Measurements from ENCODE around the gene CDH23.

Gene CDH23

DNA sequence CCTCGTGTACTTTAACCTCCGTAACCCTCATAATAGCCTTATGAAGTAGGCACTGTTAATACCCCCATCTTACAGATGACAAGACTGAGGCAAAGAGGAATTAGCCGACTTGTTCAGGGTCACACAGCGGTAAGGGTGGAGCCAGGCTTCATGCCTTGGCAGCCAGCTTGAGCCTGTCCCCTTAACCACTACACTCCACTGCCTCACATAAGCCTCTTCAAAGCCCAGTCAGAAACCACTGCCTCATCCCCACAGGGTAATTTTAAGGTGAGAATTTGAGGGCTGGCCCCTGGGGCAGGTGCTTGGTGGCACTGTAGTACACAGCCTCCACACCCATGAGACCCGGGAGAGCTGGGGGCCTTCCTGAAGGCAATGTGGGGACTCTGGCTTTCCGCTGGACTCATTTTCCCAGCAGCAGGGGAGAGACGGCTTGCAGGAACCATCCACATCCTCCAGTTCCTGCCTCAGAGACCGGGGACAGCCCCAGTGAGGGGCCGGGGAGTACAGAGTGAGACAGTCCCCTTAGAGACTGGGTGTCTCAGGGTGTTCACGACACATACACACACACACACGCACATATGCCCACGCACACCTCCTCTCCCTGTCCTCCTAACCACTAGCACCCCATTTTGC, 330.5 kb downstream of the CDH23 start:
- no peaks in the 10 kb centered on the region for H3K9me3 Mint-ChIP-seq
- H3K4me1 Mint-ChIP-seq (ENCODE audit: low read depth), result peaks cover 96% of the 10 kb centered on the region
- no peaks in the 10 kb centered on the region for H3K36me3 Mint-ChIP-seq (ENCODE audit: low read depth)
- H3K4me3 Mint-ChIP-seq, result peak overlapping the region; percentile 64
- no peaks in the 10 kb centered on the region for H3K27me3 Mint-ChIP-seq
- peak overlapping the region; percentile 98 for H3K27ac Mint-ChIP-seq
- peak; percentile 80 for DNase-seq

DNA sequence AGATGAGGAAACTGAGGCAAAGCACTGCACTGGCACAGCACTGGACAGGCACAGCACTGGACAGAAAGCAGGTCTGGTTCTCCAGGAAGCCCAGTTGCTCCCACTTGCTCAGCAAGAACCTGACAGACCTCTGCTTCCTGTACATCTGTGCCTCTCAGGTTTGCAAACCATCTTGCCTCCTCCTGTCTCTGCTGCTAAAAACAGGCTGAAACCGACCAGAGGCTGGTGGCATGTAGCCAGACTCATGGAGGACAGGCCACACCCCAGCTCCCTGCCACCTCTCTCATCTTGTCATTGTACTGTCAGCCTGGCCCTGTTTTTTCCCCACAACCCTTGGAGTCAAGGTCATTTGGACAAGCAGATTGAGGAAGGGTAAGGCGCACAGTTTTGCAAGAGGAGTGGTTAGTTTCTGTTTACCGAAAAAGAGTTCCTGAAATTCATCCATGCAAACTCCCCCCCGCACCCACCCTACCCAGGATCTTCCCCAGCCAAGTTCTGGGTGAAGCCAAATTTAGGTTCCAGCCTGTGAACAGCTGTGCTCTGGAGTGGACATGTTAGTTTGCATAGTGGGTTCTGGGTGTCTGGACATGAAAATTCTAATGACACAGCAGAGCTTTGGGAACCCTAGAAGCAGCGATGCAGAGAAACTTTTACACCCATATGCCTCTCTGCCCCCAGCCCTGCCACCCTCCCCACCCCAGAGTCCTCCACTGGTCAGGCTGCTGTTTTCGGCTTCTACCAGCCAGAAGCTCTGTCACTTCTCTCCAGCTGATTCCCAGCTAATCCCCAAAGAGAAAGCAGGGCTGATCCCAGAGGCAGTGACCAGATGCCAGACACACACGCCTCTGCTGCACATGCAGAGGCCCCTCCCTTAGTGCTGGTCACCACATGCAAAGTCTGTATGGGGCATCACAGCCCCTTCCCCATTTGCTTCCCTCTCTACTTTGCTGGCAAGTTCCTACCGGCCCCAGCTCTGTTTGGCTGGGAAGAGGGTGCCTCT, 331.3 kb downstream of the CDH23 start:
- no peaks in the 10 kb centered on the region for H3K36me3 Mint-ChIP-seq (ENCODE audit: low read depth)
- no peaks in the 10 kb centered on the region for H3K9me3 Mint-ChIP-seq
- H3K27me3 Mint-ChIP-seq, result no peaks in the 10 kb centered on the region
- peak overlapping the region; percentile 64 for H3K4me3 Mint-ChIP-seq
- peak overlapping the region; percentile 98 for H3K27ac Mint-ChIP-seq
- H3K4me1 Mint-ChIP-seq (ENCODE audit: low read depth), result peaks cover 97% of the 10 kb centered on the region
- DNase-seq, result peak; percentile 49

DNA sequence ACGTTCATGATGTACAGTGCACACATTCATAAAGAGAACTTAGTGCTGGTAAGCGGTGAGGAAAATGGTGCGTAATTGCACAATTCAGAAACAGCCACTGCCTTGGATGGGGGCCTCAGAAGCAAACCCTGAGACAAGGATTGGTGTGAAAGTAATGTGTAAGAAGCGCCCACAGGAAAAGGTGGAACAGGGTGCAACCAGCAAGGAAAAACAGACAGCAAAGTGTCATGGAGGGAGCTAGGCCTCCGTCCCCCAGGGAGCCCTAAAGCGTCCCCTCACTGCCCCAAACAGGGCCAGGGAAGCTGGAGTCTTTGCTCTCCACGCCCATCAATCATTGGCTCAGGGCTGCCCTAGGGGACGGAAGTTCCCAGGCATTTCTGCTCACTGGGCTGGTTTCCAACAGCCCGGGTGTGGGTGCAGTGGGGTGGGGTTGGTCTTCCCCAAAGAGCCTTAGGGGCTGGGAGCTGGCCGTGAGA, 332.5 kb downstream of the CDH23 start:
- peaks cover 97% of the 10 kb centered on the region for H3K4me1 Mint-ChIP-seq (ENCODE audit: low read depth)
- H3K36me3 Mint-ChIP-seq (ENCODE audit: low read depth), result no peaks in the 10 kb centered on the region
- H3K9me3 Mint-ChIP-seq, result no peaks in the 10 kb centered on the region
- peak overlapping the region; percentile 98 for H3K27ac Mint-ChIP-seq
- peak; percentile 40 for DNase-seq
- no peaks in the 10 kb centered on the region for H3K27me3 Mint-ChIP-seq
- no peak overlapping the region for H3K4me3 Mint-ChIP-seq

DNA sequence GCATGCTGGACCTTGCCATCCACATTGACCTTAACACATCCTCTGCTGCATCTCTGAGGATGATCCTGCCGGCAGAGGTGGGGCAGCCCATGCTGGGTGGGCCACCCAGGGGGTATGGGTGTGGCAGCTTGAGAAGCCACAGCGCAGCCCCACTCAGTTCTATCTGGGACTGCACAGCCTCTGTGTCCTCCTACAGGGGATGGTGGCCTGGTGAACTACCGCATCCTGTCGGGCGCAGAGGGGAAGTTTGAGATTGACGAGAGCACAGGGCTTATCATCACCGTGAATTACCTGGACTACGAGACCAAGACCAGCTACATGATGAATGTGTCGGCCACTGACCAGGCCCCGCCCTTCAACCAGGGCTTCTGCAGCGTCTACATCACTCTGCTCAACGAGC, 335.1 kb downstream of the CDH23 start:
- no peak overlapping the region for H3K4me3 Mint-ChIP-seq
- H3K9me3 Mint-ChIP-seq, result no peaks in the 10 kb centered on the region
- H3K27ac Mint-ChIP-seq, result peak overlapping the region; percentile 98
- DNase-seq, result no peak
- peaks cover 97% of the 10 kb centered on the region for H3K4me1 Mint-ChIP-seq (ENCODE audit: low read depth)
- no peaks in the 10 kb centered on the region for H3K27me3 Mint-ChIP-seq
- H3K36me3 Mint-ChIP-seq (ENCODE audit: low read depth), result no peaks in the 10 kb centered on the region

DNA sequence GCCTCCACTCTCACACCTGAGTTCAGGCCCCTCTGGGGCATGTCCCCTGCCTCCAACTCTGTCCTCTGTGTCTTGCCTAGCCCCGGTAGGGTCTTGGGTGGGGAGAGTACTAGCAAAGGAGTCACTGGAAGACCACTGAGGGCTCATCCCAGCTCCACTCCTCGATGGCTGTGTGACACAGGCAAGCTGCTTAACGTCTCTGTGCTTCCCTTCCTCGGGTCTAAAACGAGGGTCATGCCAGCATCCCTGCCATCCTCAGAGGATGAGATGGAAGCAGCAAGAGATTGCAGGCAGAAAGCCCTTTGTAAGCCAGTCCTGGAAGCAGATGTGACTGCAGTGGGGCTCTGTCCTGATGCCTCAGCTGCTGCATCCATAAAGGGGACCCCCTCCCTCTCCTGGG, 338.1 kb downstream of the CDH23 start:
- Mint-ChIP-seq H3K4me3 (no peak overlapping the region), H3K27me3 (no peaks in the 10 kb centered on the region), H3K9me3 (no peaks in the 10 kb centered on the region), H3K36me3 (ENCODE audit: low read depth) (no peaks in the 10 kb centered on the region), H3K4me1 (ENCODE audit: low read depth) (peaks cover 98% of the 10 kb centered on the region), H3K27ac (peak overlapping the region; percentile 98)
- DNase-seq, result no peak

DNA sequence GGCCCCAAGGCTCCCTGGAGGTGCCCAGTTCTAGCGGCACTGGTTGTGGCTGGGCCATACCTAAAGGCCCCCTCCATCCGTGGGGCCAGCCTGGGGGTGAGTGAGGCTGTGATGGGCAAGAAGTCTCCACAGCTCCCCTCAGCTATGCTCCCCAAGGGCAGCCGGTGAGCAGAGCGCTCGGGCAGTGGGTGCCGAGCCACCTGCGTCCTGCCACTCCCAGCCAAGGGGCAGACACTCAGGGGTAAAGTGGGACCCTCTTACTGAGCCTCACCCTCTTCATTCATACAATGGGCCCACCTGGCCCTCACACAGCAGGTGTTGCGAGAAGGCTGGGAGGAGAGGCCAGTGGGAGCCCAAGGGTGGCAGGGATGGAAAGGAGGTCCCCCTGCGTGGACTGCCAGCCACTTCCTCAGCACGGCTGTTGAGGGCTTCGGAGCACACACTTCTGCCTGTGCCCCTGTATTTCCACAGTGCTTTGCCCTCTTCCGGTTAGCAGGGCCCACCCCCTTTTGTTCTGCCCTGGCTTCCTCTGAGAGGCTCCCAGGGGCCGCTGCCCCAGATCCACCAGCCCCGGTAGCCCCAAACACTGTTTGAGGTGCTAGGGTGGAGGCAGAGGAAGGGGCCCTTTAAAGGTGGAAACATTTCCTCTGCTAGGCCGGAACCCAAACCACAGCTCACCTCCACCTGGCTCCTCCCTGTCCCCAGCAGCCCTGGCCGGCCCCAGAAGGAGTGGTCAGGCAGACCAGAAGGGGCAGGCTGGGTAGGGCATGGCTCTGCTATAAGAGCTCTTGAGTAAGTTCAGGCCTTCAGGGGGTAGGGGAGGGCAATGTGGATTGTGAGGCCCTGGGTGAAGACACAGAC, 339.2 kb downstream of the CDH23 start:
- Mint-ChIP-seq H3K27me3 (no peaks in the 10 kb centered on the region), H3K27ac (peak overlapping the region; percentile 98), H3K4me1 (ENCODE audit: low read depth) (peaks cover 100% of the 10 kb centered on the region), H3K4me3 (peak overlapping the region; percentile 35), H3K36me3 (ENCODE audit: low read depth) (no peaks in the 10 kb centered on the region), H3K9me3 (no peaks in the 10 kb centered on the region)
- DNase-seq, result peak; percentile 77

DNA sequence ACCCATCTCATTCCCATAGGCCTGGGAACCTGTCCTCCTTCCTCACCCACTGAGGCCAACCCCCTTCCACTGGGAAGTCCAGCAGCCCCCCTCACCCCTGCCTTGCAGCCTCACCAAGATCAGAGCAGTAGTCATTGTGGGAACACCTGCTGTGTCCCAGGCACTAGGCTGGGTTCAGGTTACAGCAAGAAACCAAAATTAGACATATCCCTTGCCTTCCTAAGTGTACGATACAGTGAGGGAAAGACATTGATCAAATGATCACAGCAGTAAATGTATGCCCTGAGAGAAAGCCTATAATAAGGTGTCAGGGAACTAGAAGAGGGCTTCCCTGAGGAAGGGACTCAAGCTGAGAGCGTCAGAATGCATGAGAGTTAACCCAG, 339.8 kb downstream of the CDH23 start:
- Mint-ChIP-seq H3K27ac (peak overlapping the region; percentile 98), H3K4me1 (ENCODE audit: low read depth) (peaks cover 100% of the 10 kb centered on the region)

DNA sequence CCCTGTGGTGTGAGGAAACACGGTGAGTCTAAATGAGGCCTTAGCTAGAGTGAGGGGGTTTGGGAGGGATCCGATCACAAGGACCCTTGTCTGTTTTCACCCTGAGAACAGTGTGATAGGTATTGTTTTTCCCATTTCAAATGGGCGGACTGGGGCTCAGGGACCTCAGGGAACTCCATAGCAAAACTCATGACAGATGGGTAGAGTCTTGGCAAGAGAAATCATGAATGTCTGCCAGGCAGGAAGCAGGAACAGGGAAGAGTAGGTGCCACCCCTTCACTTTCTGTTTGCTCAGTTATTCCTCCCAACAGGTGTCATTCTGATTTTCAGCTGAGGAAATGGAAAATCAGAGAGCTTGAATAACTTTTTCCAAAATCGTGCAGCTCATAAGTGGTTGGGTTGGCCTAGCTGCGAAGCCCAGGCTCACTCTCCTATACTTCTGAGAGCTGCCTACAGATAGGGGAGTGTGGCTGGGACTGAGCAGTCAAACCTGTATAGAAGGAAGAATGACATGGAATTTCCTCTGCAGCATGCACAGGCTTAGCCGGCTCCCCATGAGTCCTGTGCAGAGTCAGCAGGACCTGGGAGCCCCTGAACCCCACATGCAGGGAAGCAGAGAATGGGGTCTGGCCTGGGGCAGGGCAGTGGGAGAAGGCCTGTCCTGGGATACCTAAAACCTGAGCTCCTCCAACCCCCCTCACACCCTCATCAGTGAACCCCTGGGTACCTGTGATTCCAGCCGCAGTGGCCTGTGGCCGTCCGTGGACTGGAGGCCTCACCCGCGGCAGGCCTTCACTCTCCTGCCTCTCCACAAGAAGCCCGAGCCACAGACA, 340.5 kb downstream of the CDH23 start:
- Mint-ChIP-seq H3K27ac (peak overlapping the region; percentile 98), H3K36me3 (ENCODE audit: low read depth) (peaks cover 6% of the 10 kb centered on the region), H3K4me1 (ENCODE audit: low read depth) (peaks cover 100% of the 10 kb centered on the region), H3K4me3 (peak overlapping the region; percentile 35), H3K9me3 (no peaks in the 10 kb centered on the region), H3K27me3 (no peaks in the 10 kb centered on the region)
- peak; percentile 66 for DNase-seq

More for the DNA sequence above, 339.8 kb downstream of the CDH23 start:
- Mint-ChIP-seq H3K9me3 (no peaks in the 10 kb centered on the region), H3K27me3 (no peaks in the 10 kb centered on the region), H3K4me3 (peak overlapping the region; percentile 35), H3K36me3 (ENCODE audit: low read depth) (peaks cover 1% of the 10 kb centered on the region)
- DNase-seq, result no peak

DNA sequence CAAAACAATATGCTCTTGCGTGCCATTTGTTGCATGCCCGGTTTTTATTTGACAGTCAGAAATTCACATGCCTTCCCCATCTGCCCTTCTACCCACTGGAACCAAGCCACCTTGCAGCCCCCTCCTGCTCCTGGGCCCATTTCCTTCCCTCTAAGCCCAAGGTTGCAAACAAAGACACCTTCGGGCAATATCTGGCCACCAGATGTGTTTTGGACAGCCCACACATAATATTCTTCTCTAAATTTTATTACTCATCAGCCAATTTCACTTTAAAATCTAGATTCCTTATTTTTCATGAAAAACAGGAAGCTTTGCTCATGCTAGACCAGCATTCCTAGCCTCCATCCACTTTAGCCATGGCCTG, 341.1 kb downstream of the CDH23 start:
- peaks cover 100% of the 10 kb centered on the region for H3K4me1 Mint-ChIP-seq (ENCODE audit: low read depth)
- no peaks in the 10 kb centered on the region for H3K27me3 Mint-ChIP-seq
- H3K4me3 Mint-ChIP-seq, result peak overlapping the region; percentile 6
- H3K9me3 Mint-ChIP-seq, result no peaks in the 10 kb centered on the region
- no peak for DNase-seq
- peaks cover 12% of the 10 kb centered on the region for H3K36me3 Mint-ChIP-seq (ENCODE audit: low read depth)
- H3K27ac Mint-ChIP-seq, result peak overlapping the region; percentile 98

DNA sequence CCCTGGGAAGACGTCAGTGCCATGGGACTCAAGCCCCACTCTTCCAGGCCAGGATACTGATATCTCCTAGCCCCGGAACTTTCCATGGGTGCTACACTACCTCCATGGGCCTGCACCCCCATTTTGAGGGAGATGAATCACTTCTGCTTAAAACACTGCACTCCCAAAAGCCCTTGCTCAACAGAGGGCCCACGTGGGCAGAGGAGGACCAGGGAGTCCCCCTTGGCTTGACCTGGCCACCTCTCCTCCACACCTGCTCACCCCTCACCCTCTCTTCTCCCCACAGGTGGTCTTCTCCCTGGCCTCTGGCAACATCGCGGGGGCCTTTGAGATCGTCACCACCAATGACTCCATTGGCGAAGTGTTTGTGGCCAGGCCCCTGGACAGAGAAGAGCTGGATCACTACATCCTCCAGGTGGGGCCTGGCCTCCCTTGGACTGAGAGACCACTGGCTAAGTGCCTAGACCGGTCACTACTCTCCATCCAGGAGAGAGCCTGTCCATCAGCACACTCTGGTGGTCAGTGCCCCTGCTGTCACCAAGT, 342.7 kb downstream of the CDH23 start:
- DNase-seq, result no peak
- H3K27ac Mint-ChIP-seq, result peak overlapping the region; percentile 98
- H3K9me3 Mint-ChIP-seq, result no peaks in the 10 kb centered on the region
- peaks cover 100% of the 10 kb centered on the region for H3K4me1 Mint-ChIP-seq (ENCODE audit: low read depth)
- no peak overlapping the region for H3K4me3 Mint-ChIP-seq
- peaks cover 17% of the 10 kb centered on the region for H3K36me3 Mint-ChIP-seq (ENCODE audit: low read depth)
- H3K27me3 Mint-ChIP-seq, result no peaks in the 10 kb centered on the region

DNA sequence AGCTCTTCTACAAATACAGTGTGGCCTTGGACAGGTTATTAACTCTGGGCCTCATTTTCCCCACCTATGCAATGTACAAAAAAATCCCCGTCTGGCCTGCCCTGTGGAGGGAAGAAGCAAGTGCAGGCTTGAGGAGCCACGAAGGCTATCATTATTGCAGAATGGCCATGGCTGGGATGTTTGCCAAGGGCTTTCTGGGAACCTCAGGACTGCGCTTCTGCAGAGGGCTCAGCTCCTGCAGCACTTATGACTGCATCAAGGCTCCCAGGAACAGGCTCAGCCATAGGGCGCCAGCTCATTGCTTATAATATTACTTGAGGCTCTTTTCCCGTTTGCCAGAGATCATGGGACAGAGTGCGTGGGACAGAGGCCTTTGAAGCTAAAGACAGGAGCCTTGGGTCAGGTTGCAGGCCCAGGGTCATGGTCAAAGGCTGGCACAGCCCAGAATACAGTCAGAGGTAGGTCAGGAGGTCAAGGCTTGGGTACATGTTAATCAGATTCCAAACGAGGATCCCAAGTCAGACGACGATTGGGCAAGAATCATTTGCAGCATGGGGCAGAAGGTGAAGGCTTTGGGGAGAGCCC, 343.4 kb downstream of the CDH23 start:
- H3K27ac Mint-ChIP-seq, result peak overlapping the region; percentile 98
- no peaks in the 10 kb centered on the region for H3K9me3 Mint-ChIP-seq
- H3K4me3 Mint-ChIP-seq, result no peak overlapping the region
- DNase-seq, result no peak
- H3K27me3 Mint-ChIP-seq, result no peaks in the 10 kb centered on the region
- H3K4me1 Mint-ChIP-seq (ENCODE audit: low read depth), result peaks cover 100% of the 10 kb centered on the region
- peaks cover 22% of the 10 kb centered on the region for H3K36me3 Mint-ChIP-seq (ENCODE audit: low read depth)

DNA sequence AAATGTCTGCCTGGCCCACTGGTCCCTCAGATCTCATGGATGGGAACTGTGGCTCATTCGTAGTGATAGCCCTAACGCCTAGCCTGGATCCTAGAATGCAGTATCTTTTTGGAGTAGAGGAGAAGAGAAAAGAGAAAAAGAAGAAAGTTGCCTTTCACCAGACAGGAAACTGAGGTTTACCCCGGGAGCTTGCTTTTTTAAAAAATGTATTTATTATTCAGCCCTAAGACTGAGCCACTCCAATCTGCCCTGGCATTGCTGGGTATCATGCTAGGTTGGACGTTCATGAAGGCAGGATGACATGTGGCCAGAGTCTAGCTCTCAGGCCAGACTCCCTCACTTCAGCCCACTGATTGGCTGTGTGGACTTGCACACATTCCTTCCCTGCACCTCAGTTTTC, 344.3 kb downstream of the CDH23 start:
- Mint-ChIP-seq H3K4me1 (ENCODE audit: low read depth) (peaks cover 100% of the 10 kb centered on the region), H3K27me3 (no peaks in the 10 kb centered on the region), H3K4me3 (peak overlapping the region; percentile 6)

DNA sequence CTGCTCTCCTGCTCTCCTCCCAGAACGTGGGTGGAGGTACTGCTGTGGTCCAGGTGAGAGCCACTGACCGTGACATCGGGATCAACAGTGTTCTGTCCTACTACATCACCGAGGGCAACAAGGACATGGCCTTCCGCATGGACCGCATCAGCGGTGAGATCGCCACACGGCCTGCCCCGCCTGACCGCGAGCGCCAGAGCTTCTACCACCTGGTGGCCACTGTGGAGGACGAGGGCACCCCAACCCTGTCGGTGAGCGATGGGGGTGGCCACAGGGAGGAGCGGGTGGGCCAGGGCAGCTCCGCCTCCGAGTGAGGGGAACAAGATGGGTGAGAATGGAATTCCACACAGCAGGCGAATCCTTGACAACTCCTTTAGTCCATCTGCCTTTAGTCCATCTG, 345.0 kb downstream of the CDH23 start:
- peak overlapping the region; percentile 98 for H3K27ac Mint-ChIP-seq
- no peak for DNase-seq
- H3K4me3 Mint-ChIP-seq, result no peak overlapping the region
- peaks cover 22% of the 10 kb centered on the region for H3K36me3 Mint-ChIP-seq (ENCODE audit: low read depth)
- no peaks in the 10 kb centered on the region for H3K9me3 Mint-ChIP-seq
- no peaks in the 10 kb centered on the region for H3K27me3 Mint-ChIP-seq
- peaks cover 100% of the 10 kb centered on the region for H3K4me1 Mint-ChIP-seq (ENCODE audit: low read depth)

More for the DNA sequence above, 344.3 kb downstream of the CDH23 start:
- Mint-ChIP-seq H3K9me3 (no peaks in the 10 kb centered on the region), H3K27ac (peak overlapping the region; percentile 98), H3K36me3 (ENCODE audit: low read depth) (peaks cover 22% of the 10 kb centered on the region)
- no peak for DNase-seq
